GM12892 (cell line): ENCODE results near the gene NAALADL2.

ENCODE experiments used
- POLR2A ChIP-seq: IDR thresholded peaks from 2 replicates; pipeline ENCODE4 v1.6.1; 2011; ENCODE audit warnings: low read depth, low read length, control low read depth
- POLR2AphosphoS5 ChIP-seq: IDR thresholded peaks from 2 replicates; pipeline ENCODE4 v1.6.1; 2011; ENCODE audit warnings: low read depth, low read length, control low read depth

DNA sequence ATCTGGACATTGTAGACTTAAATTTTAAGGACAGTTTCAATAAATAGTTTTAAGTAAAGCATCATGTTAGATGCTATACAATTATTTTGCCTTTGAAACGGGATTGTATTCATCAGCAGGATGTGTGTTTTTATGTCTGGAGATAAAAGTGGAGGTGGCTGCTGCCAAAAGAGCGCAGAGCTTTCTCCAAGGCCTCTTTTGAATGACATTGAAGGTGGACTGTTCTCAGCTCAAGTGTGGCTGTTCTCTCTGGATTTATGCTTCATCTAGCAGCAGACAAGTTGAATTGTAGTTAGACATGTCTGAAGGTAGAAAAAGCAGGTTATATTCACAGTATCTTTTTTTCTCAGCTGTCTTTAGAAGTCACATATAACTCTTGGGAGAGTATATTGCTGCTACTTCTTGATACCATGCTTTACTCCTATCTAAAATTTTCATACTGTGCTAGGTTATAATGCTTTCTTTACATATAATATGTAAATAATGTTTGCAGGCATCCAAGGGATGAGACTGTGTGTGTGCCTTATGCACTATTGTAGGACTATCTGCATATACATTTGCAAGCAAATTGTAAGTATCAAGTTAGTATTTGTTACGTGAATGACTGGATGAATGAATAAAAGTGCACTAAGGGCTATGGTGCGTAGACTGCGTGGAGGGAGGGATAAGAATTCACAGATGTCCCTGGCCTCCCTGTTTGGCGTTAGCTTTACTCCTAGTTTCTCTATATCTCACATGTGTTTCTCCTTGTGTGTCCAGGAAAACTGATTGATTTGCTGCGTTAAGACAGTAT is 340.1 kb downstream of the NAALADL2 start:
- TF ChIP-seq POLR2AphosphoS5 (no peak), POLR2A (no peak)
